ENCODE data around the gene IFRD2. TPM values are rescaled to one million over a fixed set of nuclear protein-coding genes. Genes with fewer than 3 reads are reported as not detected.

IFRD2 gene
- total RNA-seq, 4 donors from 2014 or later: 37.3 to 85.4 (median 64.9) TPM

GRCh38 chr3:50327943-50328691, 35.9 kb upstream of the IFRD2 start, which contains the start of gene TUSC2:
Gene TUSC2 (minus strand): TSS chr3:50328223. CDS start chr3:50328099, 124 bp downstream.
- peak within 1 kb of the TSS; percentile 91 to 100 for H3K4me3 ChIP-seq
- H3K9me3 ChIP-seq: no peaks in the 10 kb centered on the region
- TF ChIP-seq POLR2AphosphoS5 (IDR thresholded peaks at IDR 0.05) (peak; percentile 85), EP300 (IDR thresholded peaks at IDR 0.05) (no peak), CTCF (IDR thresholded peaks at IDR 0.05) (peak in 3 of 4 experiments; percentile 9 to 12 (median 11)), POLR2A (IDR thresholded peaks at IDR 0.05) (peak; percentile 70 to 78)
- peaks cover 0 to 74% (median 19%) of the 10 kb centered on the region in 3 donors for H3K4me1 ChIP-seq
- H3K36me3 ChIP-seq: peaks cover 0 to 61% of the 10 kb centered on the region in 2 donors
- WGBS, 2 donors (ENCODE audit: low coverage in 1 of 2): 14 to 22% methylated on average over 1 to 4 of the region's 55 CpGs
- peak; percentile 92 for ATAC-seq
- H3K27me3 ChIP-seq: no peaks in the 10 kb centered on the region
- peak within 1 kb of the TSS; percentile 80 to 93 (median 90) for H3K27ac ChIP-seq

GRCh38 chr3:50327129-50327528, 34.9 kb upstream of the IFRD2 start:
- WGBS, 2 donors (ENCODE audit: low coverage in 1 of 2): no CpG with 5 or more reads among the region's 4 CpGs
- peaks cover 0 to 74% (median 27%) of the 10 kb centered on the region in 3 donors for H3K4me1 ChIP-seq

GRCh38 chr3:50326182-50326541, 33.9 kb upstream of the IFRD2 start:
- no peaks in the 10 kb centered on the region for H3K27me3 ChIP-seq
- H3K9me3 ChIP-seq: no peaks in the 10 kb centered on the region
- no peak for ATAC-seq
- H3K4me1 ChIP-seq: peaks cover 0 to 74% (median 30%) of the 10 kb centered on the region in 3 donors
- 80% methylated on average over 1 of the region's 8 CpGs; no CpG with 5 or more reads in 1 of the 2 donors for WGBS, 2 donors (ENCODE audit: low coverage in 1 of 2)
- H3K4me3 ChIP-seq: no peak overlapping the region
- peak overlapping the region in 1 of 4 donors; percentile 97 for H3K27ac ChIP-seq
- TF ChIP-seq CTCF (IDR thresholded peaks at IDR 0.05) (no peak), EP300 (IDR thresholded peaks at IDR 0.05) (no peak), POLR2A (IDR thresholded peaks at IDR 0.05) (no peak), POLR2AphosphoS5 (IDR thresholded peaks at IDR 0.05) (no peak)
- H3K36me3 ChIP-seq: peaks cover 0 to 45% of the 10 kb centered on the region in 2 donors

More at GRCh38 chr3:50327129-50327528, 34.9 kb upstream of the IFRD2 start:
- Histone ChIP-seq H3K9me3 (no peaks in the 10 kb centered on the region), H3K36me3 (peaks cover 0 to 54% of the 10 kb centered on the region in 2 donors), H3K27ac (peak overlapping the region in 3 of 4 donors; percentile 88 to 93 (median 92)), H3K4me3 (peak overlapping the region; percentile 91 to 100), H3K27me3 (no peaks in the 10 kb centered on the region)
- no peak for ATAC-seq
- TF ChIP-seq POLR2A (IDR thresholded peaks at IDR 0.05) (no peak), POLR2AphosphoS5 (IDR thresholded peaks at IDR 0.05) (no peak), CTCF (IDR thresholded peaks at IDR 0.05) (no peak), EP300 (IDR thresholded peaks at IDR 0.05) (no peak)

- Histone ChIP-seq H3K27ac (peak overlapping the region in 3 of 4 donors; percentile 94 to 97 (median 96)), H3K4me3 (no peak overlapping the region), H3K9me3 (no peaks in the 10 kb centered on the region), H3K27me3 (no peaks in the 10 kb centered on the region), H3K36me3 (peaks cover 0 to 39% of the 10 kb centered on the region in 2 donors), H3K4me1 (peaks cover 0 to 77% (median 31%) of the 10 kb centered on the region in 3 donors)
- TF ChIP-seq POLR2A (IDR thresholded peaks at IDR 0.05) (no peak), CTCF (IDR thresholded peaks at IDR 0.05) (no peak), EP300 (IDR thresholded peaks at IDR 0.05) (no peak), POLR2AphosphoS5 (IDR thresholded peaks at IDR 0.05) (no peak)
- ATAC-seq: no peak
- WGBS, 2 donors (ENCODE audit: low coverage in 1 of 2): 60 to 84% methylated on average over 1 to 5 of the region's 11 CpGs
Observed at GRCh38 chr3:50325497-50326181, 33.4 kb upstream of the IFRD2 start.

Data from gastroesophageal sphincter (tissue), 4 donors.